ENCODE results near the gene EN2. TPM values are rescaled to one million over a fixed set of nuclear protein-coding genes. Genes with fewer than 3 reads are reported as not detected.

The EN2 gene
- total RNA-seq, 1 experiment from 2014 or later: 1.5 TPM

GRCh38 chr7:155440018-155440410 is 17.9 kb upstream of the EN2 start:
- in situ Hi-C loops (cut with HindIII; ENCODE audit: low pct_unique_long_range_greater_than_20kb, low sequenced_read_pairs): no loop called here
- CTCF ChIA-PET: no interaction called here
- intact Hi-C loops (cut with micrococcal nuclease; ENCODE audit: unreplicated experiment): no loop called here
- no TSS peak for BruUV-seq (replicated peaks)
- no peak for TF ChIP-seq TCF7L2 (IDR thresholded peaks at IDR 0.05; ENCODE audit: low read depth, low read length)
- TF ChIP-seq POLR2AphosphoS5 (IDR thresholded peaks at IDR 0.05; ENCODE audit: low read depth, low read length): no peak
- TF ChIP-seq CTCF (IDR thresholded peaks at IDR 0.05): no peak
- no peak for TF ChIP-seq REST (IDR thresholded peaks at IDR 0.05; ENCODE audit: insufficient read depth in 1 of 2, low read depth in 2 of 2, low read length in 1 of 2)
- TF ChIP-seq SIN3A (IDR thresholded peaks at IDR 0.05; ENCODE audit: borderline replicate concordance, insufficient read depth, low read depth, low read length): no peak
- no peak for ATAC-seq
- Histone ChIP-seq H3K36me3 (ENCODE audit: control insufficient read depth, insufficient read depth, low read length) (no peaks in the 10 kb centered on the region), H3K9me3 (ENCODE audit: control insufficient read depth, insufficient read depth, low read depth, low read length) (no peaks in the 10 kb centered on the region), H3K4me3 (ENCODE audit: low read depth in 2 of 2, low read length in 2 of 2) (no peak overlapping the region), H3K27me3 (ENCODE audit: control insufficient read depth, insufficient read depth, low read length) (peaks cover 7% of the 10 kb centered on the region; the same call in 1 of the 2 replicates), H3K4me1 (ENCODE audit: control insufficient read depth, insufficient read depth, low read length) (no peaks in the 10 kb centered on the region), H3K27ac (ENCODE audit: low read length) (no peak overlapping the region)
- POLR2A ChIA-PET: no interaction called here
- no peak for DNase-seq (ENCODE audit: low read depth, low spot score)

- BruUV-seq (replicated peaks): no TSS peak
- in situ Hi-C loops (cut with HindIII; ENCODE audit: low pct_unique_long_range_greater_than_20kb, low sequenced_read_pairs) (no loop called here), intact Hi-C loops (cut with micrococcal nuclease; ENCODE audit: unreplicated experiment) (no loop called here)
- ATAC-seq (no peak), DNase-seq (ENCODE audit: low read depth, low spot score) (no peak)
- Histone ChIP-seq H3K9me3 (ENCODE audit: control insufficient read depth, insufficient read depth, low read depth, low read length) (no peaks in the 10 kb centered on the region), H3K4me3 (ENCODE audit: low read depth in 2 of 2, low read length in 2 of 2) (no peak overlapping the region), H3K4me1 (ENCODE audit: control insufficient read depth, insufficient read depth, low read length) (no peaks in the 10 kb centered on the region), H3K27ac (ENCODE audit: low read length) (no peak overlapping the region), H3K36me3 (ENCODE audit: control insufficient read depth, insufficient read depth, low read length) (no peaks in the 10 kb centered on the region), H3K27me3 (ENCODE audit: control insufficient read depth, insufficient read depth, low read length) (peaks cover 7% of the 10 kb centered on the region; the same call in 1 of the 2 replicates)
- ChIA-PET CTCF (no interaction called here), POLR2A (interaction anchor here (0.6 kb wide), 1 partner anchor 1550 kb away, joined by 13 read pairs; no protein-coding TSS in a partner anchor)
- TF ChIP-seq SIN3A (IDR thresholded peaks at IDR 0.05; ENCODE audit: borderline replicate concordance, insufficient read depth, low read depth, low read length) (no peak), POLR2AphosphoS5 (IDR thresholded peaks at IDR 0.05; ENCODE audit: low read depth, low read length) (no peak), REST (IDR thresholded peaks at IDR 0.05; ENCODE audit: insufficient read depth in 1 of 2, low read depth in 2 of 2, low read length in 1 of 2) (no peak), TCF7L2 (IDR thresholded peaks at IDR 0.05; ENCODE audit: low read depth, low read length) (no peak), CTCF (IDR thresholded peaks at IDR 0.05) (no peak)
Measured at GRCh38 chr7:155441856-155442255, 16.1 kb upstream of the EN2 start.

All from Panc1 (cell line).